GM21367 (cell line): ENCODE results near the gene SENP1.
A peak's percentile ranks its signal among the peaks of the same experiment; 100 is the strongest.
"Not testable (repeated sequence)": the region's sequence is repeated elsewhere in the genome, so short reads cannot be mapped to it uniquely, and the experiment has no call there.

Experiments used
- ATAC-seq: cut with Tn5 transposase; IDR thresholded peaks from one replicate; pipeline ENCODE4 v1.9.1; 2021; ENCODE audit not compliant: unreplicated experiment

Gene SENP1

DNA sequence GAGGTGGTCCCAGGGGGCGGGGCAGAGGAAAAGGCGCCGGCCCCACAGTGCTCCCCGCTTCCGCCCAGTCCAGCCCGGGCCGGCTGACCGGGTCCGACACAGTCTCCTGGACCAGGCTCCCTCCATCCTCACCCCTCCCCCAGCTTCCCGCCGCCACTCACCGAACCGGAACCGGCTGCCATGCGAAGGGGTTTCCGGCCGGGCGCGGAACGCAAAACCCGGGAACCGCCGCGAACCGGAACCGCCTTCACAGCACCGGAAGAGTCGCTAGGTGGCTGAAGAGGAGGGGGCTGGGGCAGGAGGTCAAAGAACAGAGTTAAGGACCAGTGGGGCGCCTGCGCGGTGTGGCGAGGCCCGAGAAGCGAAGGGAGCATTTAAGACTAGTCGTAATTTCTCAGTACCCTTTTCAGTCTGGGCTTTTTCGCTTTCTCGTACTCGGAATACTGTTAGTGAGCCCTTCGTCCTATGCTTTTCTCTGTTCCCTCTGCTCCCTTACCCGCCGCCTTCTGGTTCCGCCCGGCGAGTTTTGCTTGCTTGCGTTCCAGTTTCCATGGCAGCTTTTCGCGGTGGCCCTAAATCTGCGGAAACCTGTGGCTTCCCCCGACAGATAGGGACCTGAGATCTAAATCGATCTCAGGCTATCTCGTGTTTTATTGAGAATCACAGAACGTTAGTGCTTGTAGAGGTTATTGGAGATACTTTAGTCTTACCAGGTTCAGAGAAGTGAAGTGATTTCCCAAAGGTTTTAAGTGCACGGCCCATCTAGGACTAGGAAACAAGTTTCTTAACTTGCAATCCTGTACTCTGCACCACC lies at the start of gene SENP1:
SENP1 (minus strand) TSS at position 213 of the 814 bp plus-strand sequence. CDS start 4,607 bp downstream, outside the sequence.
- ATAC-seq, result peak; percentile 50

GRCh38 chr12:48151103-48151771 lies 45.4 kb upstream of the SENP1 start:
- no peak for ATAC-seq

GRCh38 chr12:48145981-48146380 lies 40.1 kb upstream of the SENP1 start:
- no peak for ATAC-seq

DNA sequence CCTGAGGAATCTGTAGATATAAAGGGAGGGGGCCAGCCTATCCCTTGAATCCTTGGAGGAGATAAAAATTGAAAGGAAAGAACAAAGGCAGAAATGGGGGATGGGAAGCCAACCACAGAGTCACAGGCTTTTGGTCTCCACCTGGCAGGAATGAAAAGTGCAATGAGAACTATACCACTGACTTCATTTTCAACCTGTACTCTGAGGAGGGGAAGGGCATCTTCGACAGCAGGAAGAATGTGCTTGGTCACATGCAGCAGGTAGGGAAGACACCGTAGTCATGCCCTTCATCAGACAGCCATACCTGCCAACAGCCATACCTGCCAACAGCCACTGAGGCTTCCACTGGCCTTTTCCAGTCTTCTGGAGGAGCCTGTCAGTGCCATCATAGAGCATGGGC lies 38.0 kb upstream of the SENP1 start:
- no peak for ATAC-seq

- ATAC-seq, result no peak
Observed at GRCh38 chr12:48142818-48143674, 37.2 kb upstream of the SENP1 start.

GRCh38 chr12:48135027-48135426 lies 29.1 kb upstream of the SENP1 start:
- no peak for ATAC-seq

GRCh38 chr12:48132826-48133225 lies 26.9 kb upstream of the SENP1 start:
- no peak for ATAC-seq

DNA sequence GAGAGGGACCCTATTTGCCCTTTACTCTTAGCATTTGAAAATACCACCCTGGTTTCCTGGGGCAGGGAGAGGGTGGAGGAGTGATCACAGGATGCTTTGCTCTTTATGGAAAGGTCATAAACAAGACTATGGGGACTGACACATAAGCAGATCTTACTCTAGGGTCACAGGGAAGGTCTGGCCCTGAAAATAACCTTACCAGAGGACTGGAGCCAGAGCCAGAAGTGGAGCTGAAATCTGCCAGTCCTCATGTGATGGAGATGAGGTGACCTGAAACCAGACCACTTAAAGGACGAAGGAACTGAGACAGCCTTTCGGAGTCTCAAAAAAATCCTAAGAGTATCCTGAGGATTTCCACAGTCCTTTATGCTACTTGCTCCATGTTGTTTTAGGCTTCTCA lies 25.6 kb upstream of the SENP1 start:
- no peak for ATAC-seq

- ATAC-seq, result no peak
Observed at GRCh38 chr12:48129376-48129775, 23.5 kb upstream of the SENP1 start.

- no peak for ATAC-seq
Observed at GRCh38 chr12:48128800-48129199, 22.9 kb upstream of the SENP1 start.

DNA sequence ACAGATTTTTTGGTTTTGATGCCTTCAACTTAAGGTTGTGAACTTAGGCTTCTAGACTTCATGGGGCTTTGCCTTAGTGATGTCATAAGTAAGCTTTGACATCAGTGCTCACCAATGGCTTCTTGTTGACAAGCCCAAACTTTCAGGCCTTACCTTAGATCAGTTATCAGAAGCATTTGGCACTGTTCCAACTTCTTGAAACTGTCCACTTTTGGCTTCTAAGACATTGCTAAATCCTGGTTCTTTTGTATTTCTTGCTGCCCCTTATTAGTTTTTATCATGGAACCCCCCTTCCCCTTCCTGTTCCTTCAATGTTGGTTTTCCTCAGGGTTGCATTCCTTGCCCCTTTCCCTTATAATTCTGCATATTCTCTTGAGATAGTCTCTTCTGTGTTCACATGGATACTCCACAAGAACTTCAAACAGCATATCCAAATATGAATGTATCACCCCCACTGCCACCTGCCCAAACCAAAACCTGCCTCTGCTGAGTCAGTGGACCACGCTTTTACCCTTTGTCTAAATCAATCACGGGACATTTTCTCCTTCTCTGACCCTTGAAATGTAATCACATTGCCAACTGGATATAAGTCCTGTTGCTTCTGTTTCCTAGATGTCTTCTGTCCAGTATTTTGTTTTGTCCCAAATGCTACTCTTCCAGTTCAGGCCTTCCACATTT lies 21.2 kb upstream of the SENP1 start:
- ATAC-seq, result no peak

- ATAC-seq, result no peak
Observed at GRCh38 chr12:48125985-48126384, 20.1 kb upstream of the SENP1 start.

DNA sequence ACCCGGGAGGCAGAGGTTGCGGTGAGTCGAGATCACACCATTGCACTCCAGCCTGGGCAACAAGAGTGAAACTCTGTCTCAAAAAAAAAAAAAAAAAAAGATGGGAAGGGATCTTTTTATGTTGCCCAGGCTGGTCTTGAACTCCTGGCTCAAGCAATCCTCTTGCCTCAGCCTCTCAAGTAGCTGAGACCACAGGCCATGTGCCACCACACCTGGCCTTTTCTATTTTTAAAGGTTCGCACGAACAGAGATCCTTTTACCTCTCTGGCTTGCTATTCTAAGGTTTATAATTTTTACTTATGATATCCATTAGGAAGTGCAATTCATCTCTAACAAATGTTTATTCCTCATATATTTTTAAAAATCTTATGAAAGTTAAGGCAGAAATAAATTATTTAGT lies 19.7 kb upstream of the SENP1 start:
- ATAC-seq, result not testable (repeated sequence)

DNA sequence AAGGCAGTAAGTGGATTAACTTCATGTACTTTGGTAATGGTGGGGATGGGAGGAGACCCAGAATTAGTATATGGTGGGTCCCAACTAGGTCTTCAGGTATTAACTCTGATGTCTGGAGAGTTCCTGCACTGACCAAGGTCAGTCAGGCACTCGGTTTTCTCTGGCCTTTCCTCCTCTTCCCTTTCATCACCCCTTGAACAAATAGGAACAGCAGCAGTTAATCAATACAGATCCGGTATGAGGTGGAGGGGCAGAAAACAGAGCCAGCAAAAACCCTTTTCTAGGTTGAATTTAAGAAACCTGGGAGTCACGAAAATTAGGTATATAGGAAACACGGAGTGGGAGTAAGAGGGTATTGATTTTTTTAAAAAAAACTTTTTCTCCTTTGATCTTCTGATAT lies 17.3 kb upstream of the SENP1 start:
- ATAC-seq, result no peak

DNA sequence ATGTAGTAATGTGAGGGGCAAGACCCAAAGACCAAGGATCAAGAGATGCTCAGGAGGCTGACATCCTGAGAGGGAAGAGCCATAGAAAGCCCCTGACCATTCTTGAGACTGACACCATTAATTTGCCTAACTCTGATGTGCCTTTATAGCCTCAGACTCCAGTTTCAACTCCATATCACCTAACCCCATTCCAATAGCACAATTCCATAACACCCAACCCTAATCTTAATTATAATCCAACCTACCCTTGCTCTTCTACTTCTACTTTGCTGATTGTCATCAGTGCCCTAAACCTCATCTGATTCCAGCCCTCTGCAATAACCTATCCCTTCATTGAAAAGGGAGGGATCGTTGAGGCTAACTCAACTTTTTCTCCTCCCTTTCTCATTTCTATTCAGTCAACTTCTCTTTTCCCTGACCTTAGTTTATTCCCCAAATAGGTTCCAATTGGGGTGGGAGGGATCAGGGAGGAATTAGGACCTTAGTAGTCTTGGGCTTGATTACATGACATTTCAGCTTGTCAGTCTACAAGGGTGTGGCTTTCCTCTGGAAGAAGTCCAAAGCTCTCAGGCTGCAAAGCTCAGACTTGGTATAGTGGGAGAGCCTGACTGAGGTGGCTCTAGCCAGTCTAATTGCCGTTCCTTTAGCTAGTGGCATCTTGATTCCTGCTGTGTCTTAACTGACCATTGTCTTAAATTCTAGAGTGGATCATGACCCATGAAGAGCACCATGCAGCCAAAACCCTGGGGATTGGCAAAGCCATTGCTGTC lies 16.4 kb upstream of the SENP1 start:
- no peak for ATAC-seq

- no peak for ATAC-seq
Observed at GRCh38 chr12:48121522-48121921, 15.6 kb upstream of the SENP1 start.

GRCh38 chr12:48119834-48120195 lies 13.9 kb upstream of the SENP1 start:
- no peak for ATAC-seq

DNA sequence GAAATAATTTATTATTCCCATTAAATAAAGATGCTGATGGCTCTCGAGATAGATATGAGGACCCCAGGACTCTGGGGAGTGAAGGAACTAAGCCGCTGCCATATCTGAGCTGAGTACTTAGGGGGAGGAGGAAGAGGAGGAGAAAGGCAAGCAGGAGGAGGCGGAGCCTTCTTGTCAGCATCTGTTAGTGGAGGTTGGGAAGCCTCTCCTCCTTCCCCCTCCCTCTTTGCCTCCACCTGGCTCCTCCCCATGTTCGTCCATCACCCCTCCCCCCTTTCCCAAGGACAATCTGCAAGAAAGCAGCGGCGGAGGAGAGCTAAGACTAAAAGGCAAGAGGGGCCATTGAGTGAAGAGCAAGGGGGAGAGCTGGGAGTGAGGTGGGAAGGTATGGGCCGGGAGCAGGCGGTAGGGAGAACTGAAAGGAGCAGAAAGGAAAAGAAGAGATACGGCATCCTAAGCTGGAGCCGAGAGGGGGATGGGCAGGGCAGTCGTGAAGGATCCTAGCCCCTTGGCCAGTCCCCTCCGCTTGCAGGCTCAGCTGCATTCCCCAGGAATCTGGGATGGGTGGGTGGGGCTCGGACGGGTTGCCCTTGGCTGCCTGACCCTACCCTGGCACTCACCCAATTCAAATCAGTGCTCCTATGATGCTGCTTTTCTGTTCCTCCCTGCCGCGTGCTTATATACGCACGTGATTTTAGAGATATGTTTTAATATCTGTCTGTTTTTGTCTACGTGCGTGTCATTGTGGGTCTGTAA lies 13.4 kb upstream of the SENP1 start, which contains the start of gene PFKM:
PFKM (plus strand) TSS at position 287 of the 756 bp plus-strand sequence. CDS start 3,411 bp downstream, outside the sequence.
- peak; percentile 98 for ATAC-seq

- no peak for ATAC-seq
Observed at GRCh38 chr12:48118284-48118871, 12.5 kb upstream of the SENP1 start.
